SK-N-MC (cell line): ENCODE measurements around the gene DSCAM.

Experiments used
- EZH2 ChIP-seq: fragments of 200-600 bp; sonication (generic); IDR thresholded peaks from one replicate; pipeline ENCODE4 v1.6.1; 2017; ENCODE audit warnings: antibody characterized with exemption
- FOXP2 ChIP-seq: optimal IDR thresholded peaks from 2 replicates; pipeline ENCODE3; 2011; ENCODE audit warnings: mild to moderate bottlenecking, moderate library complexity; ENCODE audit not compliant: insufficient read depth; ENCODE audit errors: extremely low read length, control extremely low read depth
- POLR2AphosphoS5 ChIP-seq: IDR thresholded peaks from 2 replicates; pipeline ENCODE4 v1.6.1; 2012; ENCODE audit warnings: mild to moderate bottlenecking, low read depth, low read length, borderline replicate concordance

GRCh38 chr21:40173816-40174215, 673.1 kb downstream of the DSCAM start:
- TF ChIP-seq POLR2AphosphoS5: no peak
- TF ChIP-seq EZH2: no peak
- TF ChIP-seq FOXP2: no peak
